H1 (cell line): ENCODE data around the gene MT1F. TPM values are rescaled to one million over a fixed set of nuclear protein-coding genes. Genes with fewer than 3 reads are reported as not detected.

Experiments used
- GTF2F1 ChIP-seq: IDR thresholded peaks from 2 replicates; pipeline ENCODE4 v1.6.1; 2012; ENCODE audit warnings: low read depth, low read length, improper control_type of control experiment, borderline replicate concordance
- JUND ChIP-seq: IDR thresholded peaks from 2 replicates; pipeline ENCODE4 v1.6.1; 2011; ENCODE audit warnings: mild to moderate bottlenecking, improper control_type of control experiment, low read length
- SP1 ChIP-seq: IDR thresholded peaks from 2 replicates; pipeline ENCODE4 v1.6.1; 2011; ENCODE audit warnings: low read depth, low read length
- polyA plus RNA-seq, 7 experiments: library from polyadenylated mRNA; depleted of rRNA in 3 of 7; stranded (reverse) in 5 of 7; unstranded in 2 of 7; fragments of >200 nt in 5 of 7; fragments of 200-250 nt in 2 of 7; gene quantifications; 1 replicate in 5 of 7; 2 replicates in 1 of 7; 4 replicates in 1 of 7; pipeline versions ENCODE4 v1.2.1 to v1.2.3, GENCODE V29; 2011 to 2013; ENCODE audit warnings: missing spikeins in 2 of 7, mixed read lengths in 2 of 7
- total RNA-seq: library from RNA; stranded (reverse); fragmentation: NEBNext Ultra II Directional; extraction: Animal tissue kit (Norgen Biotek cat#: 25700); gene quantifications from 2 replicates; pipeline ENCODE4 v1.2.1, GENCODE V29; 2021

The MT1F gene
- total and polyA plus RNA-seq, 2 of the 8 experiments (the other 6 are each of a cell fraction or from before 2014, with no cell fraction given) = 5.9 to 20.8 TPM

- TF ChIP-seq JUND (no peak), SP1 (no peak), GTF2F1 (no peak)
These were observed 34.1 kb upstream of the MT1F start (continued) for GRCh38 chr16:56623637-56624036.
